ENCODE data around the gene PEX26. TPM values are rescaled to one million over a fixed set of nuclear protein-coding genes. Genes with fewer than 3 reads are reported as not detected.

The PEX26 gene
- total and polyA plus RNA-seq, 4 donors = 3.5 to 21.0 (median 16.9) TPM

DNA sequence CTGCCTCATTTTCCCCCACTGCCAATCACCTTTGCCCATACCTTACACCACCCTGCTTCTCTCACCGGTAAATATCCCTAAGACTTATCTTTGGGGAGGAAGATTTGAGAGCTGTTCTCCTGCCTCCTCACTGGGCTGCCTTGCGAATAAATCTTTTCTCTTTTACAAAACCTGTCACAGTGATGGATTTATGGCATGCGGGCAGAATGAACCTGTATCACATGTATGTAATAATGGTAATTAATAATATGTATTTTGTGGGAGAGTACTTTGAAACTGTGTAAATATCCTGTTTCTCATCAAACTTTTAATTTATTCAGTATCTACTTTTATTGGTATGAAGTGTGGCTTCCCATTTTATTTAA is 68.6 kb downstream of the PEX26 start:
- TF ChIP-seq, protein P1, sequence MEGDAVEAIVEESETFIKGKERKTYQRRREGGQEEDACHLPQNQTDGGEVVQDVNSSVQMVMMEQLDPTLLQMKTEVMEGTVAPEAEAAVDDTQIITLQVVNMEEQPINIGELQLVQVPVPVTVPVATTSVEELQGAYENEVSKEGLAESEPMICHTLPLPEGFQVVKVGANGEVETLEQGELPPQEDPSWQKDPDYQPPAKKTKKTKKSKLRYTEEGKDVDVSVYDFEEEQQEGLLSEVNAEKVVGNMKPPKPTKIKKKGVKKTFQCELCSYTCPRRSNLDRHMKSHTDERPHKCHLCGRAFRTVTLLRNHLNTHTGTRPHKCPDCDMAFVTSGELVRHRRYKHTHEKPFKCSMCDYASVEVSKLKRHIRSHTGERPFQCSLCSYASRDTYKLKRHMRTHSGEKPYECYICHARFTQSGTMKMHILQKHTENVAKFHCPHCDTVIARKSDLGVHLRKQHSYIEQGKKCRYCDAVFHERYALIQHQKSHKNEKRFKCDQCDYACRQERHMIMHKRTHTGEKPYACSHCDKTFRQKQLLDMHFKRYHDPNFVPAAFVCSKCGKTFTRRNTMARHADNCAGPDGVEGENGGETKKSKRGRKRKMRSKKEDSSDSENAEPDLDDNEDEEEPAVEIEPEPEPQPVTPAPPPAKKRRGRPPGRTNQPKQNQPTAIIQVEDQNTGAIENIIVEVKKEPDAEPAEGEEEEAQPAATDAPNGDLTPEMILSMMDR (IDR thresholded peaks at IDR 0.05; ENCODE audit: low read depth, low read length, missing input control) = no peak
- no peak for TF ChIP-seq RAD21 (IDR thresholded peaks at IDR 0.05)
- no peak for TF ChIP-seq RXRA (IDR thresholded peaks at IDR 0.05)
- TF ChIP-seq NR2F2 (IDR thresholded peaks at IDR 0.05) = no peak
- TF ChIP-seq, protein P2, sequence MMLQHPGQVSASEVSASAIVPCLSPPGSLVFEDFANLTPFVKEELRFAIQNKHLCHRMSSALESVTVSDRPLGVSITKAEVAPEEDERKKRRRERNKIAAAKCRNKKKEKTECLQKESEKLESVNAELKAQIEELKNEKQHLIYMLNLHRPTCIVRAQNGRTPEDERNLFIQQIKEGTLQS (IDR thresholded peaks at IDR 0.05) = no peak
- no peak for TF ChIP-seq FOXA1 (IDR thresholded peaks at IDR 0.05)
- TF ChIP-seq EGR1 (IDR thresholded peaks at IDR 0.05; ENCODE audit: low read depth in 2 of 2) = no peak
- no peak for TF ChIP-seq FOXA2 (IDR thresholded peaks at IDR 0.05)
- no peak for TF ChIP-seq TAF1 (conservative IDR thresholded peaks at IDR 0.05)
- TF ChIP-seq REST (IDR thresholded peaks at IDR 0.05) = no peak
- TF ChIP-seq HNF4A (conservative IDR thresholded peaks at IDR 0.05) = no peak
- TF ChIP-seq ZBTB33 (IDR thresholded peaks at IDR 0.05) = no peak
- no peak for TF ChIP-seq SP1 (IDR thresholded peaks at IDR 0.05)
- Histone ChIP-seq H3K9me3 (ENCODE audit: control insufficient read depth in 4 of 4, low read length in 3 of 4) (no peaks in the 10 kb centered on the region), H3K4me3 (ENCODE audit: low read depth in 1 of 3, low read length in 3 of 3) (no peak overlapping the region), H3K27me3 (ENCODE audit: control insufficient read depth in 4 of 4, insufficient read depth in 4 of 4, low read length in 3 of 4) (no peaks in the 10 kb centered on the region), H3K4me1 (ENCODE audit: control insufficient read depth in 4 of 4, insufficient read depth in 4 of 4, low read length in 3 of 4) (peaks cover 8 to 27% (median 19%) of the 10 kb centered on the region in 4 donors), H3K9ac (ENCODE audit: low read depth in 1 of 2, low read length in 2 of 2) (no peak overlapping the region), H3K36me3 (ENCODE audit: control insufficient read depth in 4 of 4, insufficient read depth in 3 of 4, low read depth in 1 of 4, low read length in 3 of 4) (no peaks in the 10 kb centered on the region), H3K27ac (ENCODE audit: low read depth in 1 of 2, low read length in 2 of 2) (no peak overlapping the region)
- WGBS = 90% methylated on average over 3 of the region's 3 CpGs
- DNase-seq (ENCODE audit: low spot score) = no peak

DNA sequence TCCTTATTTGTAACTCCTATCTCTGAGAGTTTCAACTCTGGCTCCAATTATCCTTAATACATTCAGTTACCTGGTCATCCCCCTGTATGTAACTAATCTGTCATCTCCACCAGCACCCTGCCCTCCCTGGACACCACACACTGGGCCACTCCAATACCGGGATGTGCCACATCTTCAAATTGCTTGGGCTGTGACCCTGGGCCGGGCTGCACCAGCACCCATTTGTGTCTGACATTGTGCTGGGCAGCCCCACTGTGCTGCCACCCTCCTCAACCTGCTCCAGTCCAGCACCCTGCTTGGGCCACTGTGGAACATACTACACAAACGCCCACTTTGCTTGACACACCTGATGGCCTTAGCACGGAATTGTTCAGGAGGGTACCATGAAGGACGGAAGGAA is 70.0 kb downstream of the PEX26 start:
- peaks cover 8 to 27% (median 19%) of the 10 kb centered on the region in 4 donors for H3K4me1 ChIP-seq (ENCODE audit: control insufficient read depth in 4 of 4, insufficient read depth in 4 of 4, low read length in 3 of 4)

More for the DNA sequence above, 70.0 kb downstream of the PEX26 start:
- H3K27ac ChIP-seq (ENCODE audit: low read depth in 1 of 2, low read length in 2 of 2) = peak overlapping the region in 1 of 2 donors; percentile 87
- H3K4me3 ChIP-seq (ENCODE audit: low read depth in 1 of 3, low read length in 3 of 3) = no peak overlapping the region
- DNase-seq (ENCODE audit: low spot score) = no peak
- TF ChIP-seq, protein P2 (IDR thresholded peaks at IDR 0.05) = no peak
- TF ChIP-seq SP1 (IDR thresholded peaks at IDR 0.05) (no peak), REST (IDR thresholded peaks at IDR 0.05) (no peak), FOXA1 (IDR thresholded peaks at IDR 0.05) (no peak), JUND (IDR thresholded peaks at IDR 0.05) (no peak), GABPA (IDR thresholded peaks at IDR 0.05 in 1 of 2, conservative IDR thresholded peaks at IDR 0.05 in 1 of 2) (no peak)
- 94% methylated on average over 5 of the region's 5 CpGs for WGBS
- H3K9me3 ChIP-seq (ENCODE audit: control insufficient read depth in 4 of 4, low read length in 3 of 4) = no peaks in the 10 kb centered on the region
- H3K9ac ChIP-seq (ENCODE audit: low read depth in 1 of 2, low read length in 2 of 2) = no peak overlapping the region
- no peaks in the 10 kb centered on the region for H3K36me3 ChIP-seq (ENCODE audit: control insufficient read depth in 4 of 4, insufficient read depth in 3 of 4, low read depth in 1 of 4, low read length in 3 of 4)
- no peaks in the 10 kb centered on the region for H3K27me3 ChIP-seq (ENCODE audit: control insufficient read depth in 4 of 4, insufficient read depth in 4 of 4, low read length in 3 of 4)

All from liver (tissue), 9 donors.